HepG2 (cell line): Measurements from ENCODE around the gene GPSM1. TPM values are rescaled to one million over a fixed set of nuclear protein-coding genes. Genes with fewer than 3 reads are reported as not detected.
A peak's percentile ranks its signal among the peaks of the same experiment; 100 is the strongest.

Experiments
- GABPA ChIP-seq, 2 experiments: IDR thresholded peaks; 2 replicates each; pipeline ENCODE4 v1.6.1; 2011 to 2016; ENCODE audit warnings: low read depth in 2 of 2, low read length in 1 of 2, missing biosample characterization in 1 of 2, missing genetic modification characterization in 1 of 2
- RFXANK ChIP-seq: IDR thresholded peaks from 2 replicates; pipeline ENCODE4 v1.6.1; 2016
- SMARCC2 ChIP-seq: fragments of 450-650 bp; IDR thresholded peaks from 2 replicates; pipeline ENCODE4 v1.6.1; 2017; ENCODE audit warnings: antibody characterized with exemption, mild to moderate bottlenecking
- TEAD2 ChIP-seq: sonication (generic); formaldehyde crosslinking; IDR thresholded peaks from 2 replicates; pipeline ENCODE4 v1.9.0; 2021; ENCODE audit warnings: missing genetic modification reagents
- ZNF230 ChIP-seq: sonication (generic); formaldehyde crosslinking; IDR thresholded peaks from 2 replicates; pipeline ENCODE4 v1.4.0; 2020; ENCODE audit warnings: mild to moderate bottlenecking, missing genetic modification reagents
- ZNF256 ChIP-seq: sonication (generic); formaldehyde crosslinking; conservative IDR thresholded peaks from 2 replicates; pipeline ENCODE4 v1.4.0; 2020; ENCODE audit warnings: missing genetic modification reagents
- ZNF44 ChIP-seq: sonication (generic); formaldehyde crosslinking; IDR thresholded peaks from 2 replicates; pipeline ENCODE4 v1.5.1; 2020; ENCODE audit warnings: mild to moderate bottlenecking, missing genetic modification reagents
- polyA plus RNA-seq, 8 experiments: library from polyadenylated mRNA; depleted of rRNA in 3 of 8; stranded (reverse) in 7 of 8; unstranded in 1 of 8; fragments of >200 nt; fragmentation: Illumina TruSeq in 4 of 8; extraction: Trizol in 4 of 8; gene quantifications; 2 replicates each; pipeline versions ENCODE4 v1.2.1 to v1.2.3, GENCODE V29; 2011 to 2016; ENCODE audit warnings: low read depth in 4 of 8, missing spikeins in 1 of 8, mixed read lengths in 1 of 8; ENCODE audit not compliant: insufficient read depth in 1 of 8
- total RNA-seq, 5 experiments: library from RNA; depleted of rRNA; stranded (reverse); fragments of >200 nt; fragmentation: Illumina TruSeq; extraction: Trizol; gene quantifications; 2 replicates each; pipeline ENCODE4 v1.2.3, GENCODE V29; 2016; ENCODE audit warnings: low read depth in 1 of 5
- TF ChIP-seq, protein P1 (sequence below): sonication (generic); formaldehyde crosslinking; IDR thresholded peaks from 2 replicates; pipeline ENCODE4 v1.8.0; 2022; ENCODE audit warnings: mild to moderate bottlenecking, missing genetic modification reagents
- TF ChIP-seq, protein P2 (sequence below): sonication (generic); IDR thresholded peaks from 2 replicates; pipeline ENCODE4 v1.6.1; 2016; ENCODE audit warnings: low read depth, borderline replicate concordance
- TF ChIP-seq, protein P3 (sequence below): sonication (generic); formaldehyde crosslinking; IDR thresholded peaks from 2 replicates; pipeline ENCODE4 v1.4.0; 2020; ENCODE audit warnings: missing genetic modification reagents
- TF ChIP-seq, protein P4 (sequence below): sonication (generic); formaldehyde crosslinking; IDR thresholded peaks from 2 replicates; pipeline ENCODE4 v1.4.0; 2020; ENCODE audit warnings: missing genetic modification reagents
- TF ChIP-seq, protein P5 (sequence below): sonication (generic); formaldehyde crosslinking; IDR thresholded peaks from 2 replicates; pipeline ENCODE4 v1.5.0; 2020; ENCODE audit warnings: mild to moderate bottlenecking, missing genetic modification reagents, moderate library complexity

Gene GPSM1
- total and polyA plus RNA-seq, 2 of the 13 experiments (the other 11 are each of a cell fraction or from before 2014, with no cell fraction given): 1.0 to 2.4 TPM

DNA sequence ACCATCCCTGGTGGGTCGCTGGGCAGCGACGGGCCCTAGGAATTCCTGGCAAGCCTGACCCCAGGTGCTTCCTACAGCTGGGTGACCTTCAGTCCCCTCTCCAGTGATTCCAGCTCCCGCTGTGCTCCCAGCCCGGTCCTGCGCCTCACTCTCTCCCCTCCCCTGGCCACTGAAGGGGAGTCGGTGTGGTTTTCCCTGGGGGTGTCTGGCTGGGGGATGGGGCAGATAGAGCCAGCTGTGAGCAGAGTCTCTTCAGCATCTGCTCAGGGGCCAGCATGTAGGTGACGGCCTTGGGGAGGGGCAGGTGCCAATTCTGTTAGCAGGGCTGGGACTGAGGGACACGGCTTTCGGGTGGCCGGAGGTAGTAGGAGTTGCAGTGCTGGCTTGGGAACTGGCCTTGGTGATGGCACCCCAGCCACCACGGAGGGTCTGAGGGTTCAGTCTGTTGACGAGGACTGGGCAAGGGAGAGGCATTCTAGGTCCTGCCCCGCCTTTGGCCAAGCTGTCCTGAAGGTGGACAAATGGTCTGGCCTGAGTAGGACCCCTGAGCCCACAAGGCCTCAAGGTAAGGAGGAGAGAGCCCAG is 3.2 kb downstream of the GPSM1 start (continued):
- TF ChIP-seq, protein P1, sequence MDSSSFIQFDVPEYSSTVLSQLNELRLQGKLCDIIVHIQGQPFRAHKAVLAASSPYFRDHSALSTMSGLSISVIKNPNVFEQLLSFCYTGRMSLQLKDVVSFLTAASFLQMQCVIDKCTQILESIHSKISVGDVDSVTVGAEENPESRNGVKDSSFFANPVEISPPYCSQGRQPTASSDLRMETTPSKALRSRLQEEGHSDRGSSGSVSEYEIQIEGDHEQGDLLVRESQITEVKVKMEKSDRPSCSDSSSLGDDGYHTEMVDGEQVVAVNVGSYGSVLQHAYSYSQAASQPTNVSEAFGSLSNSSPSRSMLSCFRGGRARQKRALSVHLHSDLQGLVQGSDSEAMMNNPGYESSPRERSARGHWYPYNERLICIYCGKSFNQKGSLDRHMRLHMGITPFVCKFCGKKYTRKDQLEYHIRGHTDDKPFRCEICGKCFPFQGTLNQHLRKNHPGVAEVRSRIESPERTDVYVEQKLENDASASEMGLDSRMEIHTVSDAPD (CRISPR knock-in tag): no peak
- TF ChIP-seq SMARCC2 (no peak), RFXANK (CRISPR knock-in tag) (no peak), ZNF256 (no peak), ZNF44 (CRISPR knock-in tag) (no peak), GABPA (IDR thresholded peaks at IDR 0.05; ENCODE audit: low read depth, low read length) (no peak), GABPA (CRISPR knock-in tag; IDR thresholded peaks at IDR 0.05; ENCODE audit: low read depth) (no peak), ZNF230 (CRISPR knock-in tag) (no peak), TEAD2 (CRISPR knock-in tag) (no peak)
- TF ChIP-seq, protein P2, sequence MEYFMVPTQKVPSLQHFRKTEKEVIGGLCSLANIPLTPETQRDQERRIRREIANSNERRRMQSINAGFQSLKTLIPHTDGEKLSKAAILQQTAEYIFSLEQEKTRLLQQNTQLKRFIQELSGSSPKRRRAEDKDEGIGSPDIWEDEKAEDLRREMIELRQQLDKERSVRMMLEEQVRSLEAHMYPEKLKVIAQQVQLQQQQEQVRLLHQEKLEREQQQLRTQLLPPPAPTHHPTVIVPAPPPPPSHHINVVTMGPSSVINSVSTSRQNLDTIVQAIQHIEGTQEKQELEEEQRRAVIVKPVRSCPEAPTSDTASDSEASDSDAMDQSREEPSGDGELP: peak; percentile 57; the same call in 1 of the 2 replicates
- TF ChIP-seq, protein P3, sequence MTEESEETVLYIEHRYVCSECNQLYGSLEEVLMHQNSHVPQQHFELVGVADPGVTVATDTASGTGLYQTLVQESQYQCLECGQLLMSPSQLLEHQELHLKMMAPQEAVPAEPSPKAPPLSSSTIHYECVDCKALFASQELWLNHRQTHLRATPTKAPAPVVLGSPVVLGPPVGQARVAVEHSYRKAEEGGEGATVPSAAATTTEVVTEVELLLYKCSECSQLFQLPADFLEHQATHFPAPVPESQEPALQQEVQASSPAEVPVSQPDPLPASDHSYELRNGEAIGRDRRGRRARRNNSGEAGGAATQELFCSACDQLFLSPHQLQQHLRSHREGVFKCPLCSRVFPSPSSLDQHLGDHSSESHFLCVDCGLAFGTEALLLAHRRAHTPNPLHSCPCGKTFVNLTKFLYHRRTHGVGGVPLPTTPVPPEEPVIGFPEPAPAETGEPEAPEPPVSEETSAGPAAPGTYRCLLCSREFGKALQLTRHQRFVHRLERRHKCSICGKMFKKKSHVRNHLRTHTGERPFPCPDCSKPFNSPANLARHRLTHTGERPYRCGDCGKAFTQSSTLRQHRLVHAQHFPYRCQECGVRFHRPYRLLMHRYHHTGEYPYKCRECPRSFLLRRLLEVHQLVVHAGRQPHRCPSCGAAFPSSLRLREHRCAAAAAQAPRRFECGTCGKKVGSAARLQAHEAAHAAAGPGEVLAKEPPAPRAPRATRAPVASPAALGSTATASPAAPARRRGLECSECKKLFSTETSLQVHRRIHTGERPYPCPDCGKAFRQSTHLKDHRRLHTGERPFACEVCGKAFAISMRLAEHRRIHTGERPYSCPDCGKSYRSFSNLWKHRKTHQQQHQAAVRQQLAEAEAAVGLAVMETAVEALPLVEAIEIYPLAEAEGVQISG: no peak
- TF ChIP-seq, protein P4, sequence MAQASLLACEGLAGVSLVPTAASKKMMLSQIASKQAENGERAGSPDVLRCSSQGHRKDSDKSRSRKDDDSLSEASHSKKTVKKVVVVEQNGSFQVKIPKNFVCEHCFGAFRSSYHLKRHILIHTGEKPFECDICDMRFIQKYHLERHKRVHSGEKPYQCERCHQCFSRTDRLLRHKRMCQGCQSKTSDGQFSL: no peak
- TF ChIP-seq, protein P5, sequence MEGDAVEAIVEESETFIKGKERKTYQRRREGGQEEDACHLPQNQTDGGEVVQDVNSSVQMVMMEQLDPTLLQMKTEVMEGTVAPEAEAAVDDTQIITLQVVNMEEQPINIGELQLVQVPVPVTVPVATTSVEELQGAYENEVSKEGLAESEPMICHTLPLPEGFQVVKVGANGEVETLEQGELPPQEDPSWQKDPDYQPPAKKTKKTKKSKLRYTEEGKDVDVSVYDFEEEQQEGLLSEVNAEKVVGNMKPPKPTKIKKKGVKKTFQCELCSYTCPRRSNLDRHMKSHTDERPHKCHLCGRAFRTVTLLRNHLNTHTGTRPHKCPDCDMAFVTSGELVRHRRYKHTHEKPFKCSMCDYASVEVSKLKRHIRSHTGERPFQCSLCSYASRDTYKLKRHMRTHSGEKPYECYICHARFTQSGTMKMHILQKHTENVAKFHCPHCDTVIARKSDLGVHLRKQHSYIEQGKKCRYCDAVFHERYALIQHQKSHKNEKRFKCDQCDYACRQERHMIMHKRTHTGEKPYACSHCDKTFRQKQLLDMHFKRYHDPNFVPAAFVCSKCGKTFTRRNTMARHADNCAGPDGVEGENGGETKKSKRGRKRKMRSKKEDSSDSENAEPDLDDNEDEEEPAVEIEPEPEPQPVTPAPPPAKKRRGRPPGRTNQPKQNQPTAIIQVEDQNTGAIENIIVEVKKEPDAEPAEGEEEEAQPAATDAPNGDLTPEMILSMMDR (CRISPR knock-in tag): no peak
- TF ChIP-seq, all 625 proteins: peak for 4
